Esophagus muscularis mucosa (tissue), 4 donors: ENCODE data around the gene HS6ST2.

Source experiments
- CTCF ChIP-seq, 3 experiments: fragments of 200-600 bp in 2 of 3; fragments of 450-650 bp in 1 of 3; sonication (generic) in 2 of 3; IDR thresholded peaks; one replicate each; pipeline ENCODE4 v1.5.1; 2017 to 2019; ENCODE audit warnings: antibody characterized with exemption in 3 of 3, mild to moderate bottlenecking in 2 of 3, moderate library complexity in 1 of 3
- EP300 ChIP-seq: sonication (generic); formaldehyde crosslinking; IDR thresholded peaks from one replicate; pipeline ENCODE4 v1.6.1; 2017; ENCODE audit warnings: antibody characterized with exemption
- POLR2AphosphoS5 ChIP-seq, 2 donors: sonication (generic); formaldehyde crosslinking; IDR thresholded peaks; one replicate each; pipeline ENCODE4 v1.6.1; 2017; ENCODE audit warnings: antibody characterized with exemption in 2 of 2

GRCh38 chrX:132815643-132816042, 142.8 kb downstream of the HS6ST2 start:
- TF ChIP-seq CTCF (IDR thresholded peaks at IDR 0.05): no peak
- TF ChIP-seq EP300: no peak
- no peak for TF ChIP-seq POLR2AphosphoS5 (IDR thresholded peaks at IDR 0.05)
